H1 (cell line): Measurements from ENCODE around the gene CCL25. TPM values are rescaled to one million over a fixed set of nuclear protein-coding genes. Genes with fewer than 3 reads are reported as not detected.

Source experiments
- EP300 ChIP-seq, 2 experiments: IDR thresholded peaks; 1 replicate in 1 of 2; 2 replicates in 1 of 2; pipeline ENCODE4 v1.6.1; 2011 to 2012; ENCODE audit warnings: low read depth in 2 of 2, low read length in 2 of 2, mild to moderate bottlenecking in 2 of 2, borderline replicate concordance in 1 of 2, inconsistent platforms in 1 of 2, moderate library complexity in 1 of 2
- SP4 ChIP-seq: IDR thresholded peaks from 2 replicates; pipeline ENCODE4 v1.6.1; 2012; ENCODE audit warnings: low read length, inconsistent platforms
- TAF1 ChIP-seq: IDR thresholded peaks from 2 replicates; pipeline ENCODE4 v1.6.1; 2011; ENCODE audit warnings: mild to moderate bottlenecking, low read depth, low read length
- YY1 ChIP-seq: IDR thresholded peaks from 2 replicates; pipeline ENCODE4 v1.6.1; 2011; ENCODE audit warnings: low read depth, mild to moderate bottlenecking, low read length
- polyA plus RNA-seq, 7 experiments: library from polyadenylated mRNA; depleted of rRNA in 3 of 7; stranded (reverse) in 5 of 7; unstranded in 2 of 7; fragments of >200 nt in 5 of 7; fragments of 200-250 nt in 2 of 7; gene quantifications; 1 replicate in 5 of 7; 2 replicates in 1 of 7; 4 replicates in 1 of 7; pipeline versions ENCODE4 v1.2.1 to v1.2.3, GENCODE V29; 2011 to 2013; ENCODE audit warnings: missing spikeins in 2 of 7, mixed read lengths in 2 of 7
- total RNA-seq: library from RNA; stranded (reverse); fragmentation: NEBNext Ultra II Directional; extraction: Animal tissue kit (Norgen Biotek cat#: 25700); gene quantifications from 2 replicates; pipeline ENCODE4 v1.2.1, GENCODE V29; 2021
- TF ChIP-seq, protein P1 (sequence below), 3 experiments: IDR thresholded peaks; 1 replicate in 2 of 3; 2 replicates in 1 of 3; pipeline versions ENCODE4 v1.5.1 to v1.6.1; 2011; ENCODE audit warnings: low read length in 3 of 3, mild to moderate bottlenecking in 3 of 3, inconsistent platforms in 2 of 3, low read depth in 1 of 3, moderate library complexity in 1 of 3; ENCODE audit not compliant: insufficient read depth in 1 of 3; ENCODE audit errors: control extremely low read depth in 1 of 3
- TF ChIP-seq, protein P2 (sequence below): fragments of 300-600 bp; sonication (generic); IDR thresholded peaks from 2 replicates; pipeline ENCODE4 v1.7.1; 2012; ENCODE audit warnings: low read length, moderate library complexity, mild to moderate bottlenecking, inconsistent platforms; ENCODE audit not compliant: insufficient replicate concordance
- TF ChIP-seq, protein P3 (sequence below): IDR thresholded peaks from 2 replicates; pipeline ENCODE4 v1.6.1; 2011; ENCODE audit warnings: low read length, improper control_type of control experiment

The CCL25 gene
- total and polyA plus RNA-seq, 2 of the 8 experiments (the other 6 are each of a cell fraction or from before 2014, with no cell fraction given) = 0.59 TPM; not detected in 1

DNA sequence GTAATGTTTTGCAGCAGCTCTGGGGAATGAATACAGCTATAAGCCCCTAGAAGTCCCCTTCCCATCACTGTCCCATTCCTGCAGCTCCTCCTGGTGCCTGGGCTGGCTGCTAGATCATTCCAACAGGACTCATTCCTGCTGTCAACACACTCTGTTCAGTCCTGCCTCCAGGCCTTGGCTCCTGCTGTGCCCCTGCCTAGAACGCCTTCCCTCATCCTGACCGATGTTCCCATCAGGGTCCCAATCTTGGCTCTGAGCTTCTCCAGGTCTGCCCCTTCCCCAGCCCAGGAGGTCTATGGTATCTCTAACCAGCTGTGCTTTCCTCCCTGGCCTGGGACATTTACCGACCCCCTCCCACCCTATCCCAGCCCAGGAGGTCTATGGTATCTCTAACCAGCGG, 48.8 kb downstream of the CCL25 start (continued):
- TF ChIP-seq, protein P1, sequence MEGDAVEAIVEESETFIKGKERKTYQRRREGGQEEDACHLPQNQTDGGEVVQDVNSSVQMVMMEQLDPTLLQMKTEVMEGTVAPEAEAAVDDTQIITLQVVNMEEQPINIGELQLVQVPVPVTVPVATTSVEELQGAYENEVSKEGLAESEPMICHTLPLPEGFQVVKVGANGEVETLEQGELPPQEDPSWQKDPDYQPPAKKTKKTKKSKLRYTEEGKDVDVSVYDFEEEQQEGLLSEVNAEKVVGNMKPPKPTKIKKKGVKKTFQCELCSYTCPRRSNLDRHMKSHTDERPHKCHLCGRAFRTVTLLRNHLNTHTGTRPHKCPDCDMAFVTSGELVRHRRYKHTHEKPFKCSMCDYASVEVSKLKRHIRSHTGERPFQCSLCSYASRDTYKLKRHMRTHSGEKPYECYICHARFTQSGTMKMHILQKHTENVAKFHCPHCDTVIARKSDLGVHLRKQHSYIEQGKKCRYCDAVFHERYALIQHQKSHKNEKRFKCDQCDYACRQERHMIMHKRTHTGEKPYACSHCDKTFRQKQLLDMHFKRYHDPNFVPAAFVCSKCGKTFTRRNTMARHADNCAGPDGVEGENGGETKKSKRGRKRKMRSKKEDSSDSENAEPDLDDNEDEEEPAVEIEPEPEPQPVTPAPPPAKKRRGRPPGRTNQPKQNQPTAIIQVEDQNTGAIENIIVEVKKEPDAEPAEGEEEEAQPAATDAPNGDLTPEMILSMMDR (IDR thresholded peaks at IDR 0.05; ENCODE audit: control extremely low read depth in 1 of 3, insufficient read depth in 1 of 3, low read depth in 1 of 3, low read length in 3 of 3) = no peak
- TF ChIP-seq YY1 (no peak), EP300 (IDR thresholded peaks at IDR 0.05; ENCODE audit: borderline replicate concordance in 1 of 2, low read depth in 2 of 2, low read length in 2 of 2) (no peak), SP4 (no peak), TAF1 (no peak)
- TF ChIP-seq, protein P2, sequence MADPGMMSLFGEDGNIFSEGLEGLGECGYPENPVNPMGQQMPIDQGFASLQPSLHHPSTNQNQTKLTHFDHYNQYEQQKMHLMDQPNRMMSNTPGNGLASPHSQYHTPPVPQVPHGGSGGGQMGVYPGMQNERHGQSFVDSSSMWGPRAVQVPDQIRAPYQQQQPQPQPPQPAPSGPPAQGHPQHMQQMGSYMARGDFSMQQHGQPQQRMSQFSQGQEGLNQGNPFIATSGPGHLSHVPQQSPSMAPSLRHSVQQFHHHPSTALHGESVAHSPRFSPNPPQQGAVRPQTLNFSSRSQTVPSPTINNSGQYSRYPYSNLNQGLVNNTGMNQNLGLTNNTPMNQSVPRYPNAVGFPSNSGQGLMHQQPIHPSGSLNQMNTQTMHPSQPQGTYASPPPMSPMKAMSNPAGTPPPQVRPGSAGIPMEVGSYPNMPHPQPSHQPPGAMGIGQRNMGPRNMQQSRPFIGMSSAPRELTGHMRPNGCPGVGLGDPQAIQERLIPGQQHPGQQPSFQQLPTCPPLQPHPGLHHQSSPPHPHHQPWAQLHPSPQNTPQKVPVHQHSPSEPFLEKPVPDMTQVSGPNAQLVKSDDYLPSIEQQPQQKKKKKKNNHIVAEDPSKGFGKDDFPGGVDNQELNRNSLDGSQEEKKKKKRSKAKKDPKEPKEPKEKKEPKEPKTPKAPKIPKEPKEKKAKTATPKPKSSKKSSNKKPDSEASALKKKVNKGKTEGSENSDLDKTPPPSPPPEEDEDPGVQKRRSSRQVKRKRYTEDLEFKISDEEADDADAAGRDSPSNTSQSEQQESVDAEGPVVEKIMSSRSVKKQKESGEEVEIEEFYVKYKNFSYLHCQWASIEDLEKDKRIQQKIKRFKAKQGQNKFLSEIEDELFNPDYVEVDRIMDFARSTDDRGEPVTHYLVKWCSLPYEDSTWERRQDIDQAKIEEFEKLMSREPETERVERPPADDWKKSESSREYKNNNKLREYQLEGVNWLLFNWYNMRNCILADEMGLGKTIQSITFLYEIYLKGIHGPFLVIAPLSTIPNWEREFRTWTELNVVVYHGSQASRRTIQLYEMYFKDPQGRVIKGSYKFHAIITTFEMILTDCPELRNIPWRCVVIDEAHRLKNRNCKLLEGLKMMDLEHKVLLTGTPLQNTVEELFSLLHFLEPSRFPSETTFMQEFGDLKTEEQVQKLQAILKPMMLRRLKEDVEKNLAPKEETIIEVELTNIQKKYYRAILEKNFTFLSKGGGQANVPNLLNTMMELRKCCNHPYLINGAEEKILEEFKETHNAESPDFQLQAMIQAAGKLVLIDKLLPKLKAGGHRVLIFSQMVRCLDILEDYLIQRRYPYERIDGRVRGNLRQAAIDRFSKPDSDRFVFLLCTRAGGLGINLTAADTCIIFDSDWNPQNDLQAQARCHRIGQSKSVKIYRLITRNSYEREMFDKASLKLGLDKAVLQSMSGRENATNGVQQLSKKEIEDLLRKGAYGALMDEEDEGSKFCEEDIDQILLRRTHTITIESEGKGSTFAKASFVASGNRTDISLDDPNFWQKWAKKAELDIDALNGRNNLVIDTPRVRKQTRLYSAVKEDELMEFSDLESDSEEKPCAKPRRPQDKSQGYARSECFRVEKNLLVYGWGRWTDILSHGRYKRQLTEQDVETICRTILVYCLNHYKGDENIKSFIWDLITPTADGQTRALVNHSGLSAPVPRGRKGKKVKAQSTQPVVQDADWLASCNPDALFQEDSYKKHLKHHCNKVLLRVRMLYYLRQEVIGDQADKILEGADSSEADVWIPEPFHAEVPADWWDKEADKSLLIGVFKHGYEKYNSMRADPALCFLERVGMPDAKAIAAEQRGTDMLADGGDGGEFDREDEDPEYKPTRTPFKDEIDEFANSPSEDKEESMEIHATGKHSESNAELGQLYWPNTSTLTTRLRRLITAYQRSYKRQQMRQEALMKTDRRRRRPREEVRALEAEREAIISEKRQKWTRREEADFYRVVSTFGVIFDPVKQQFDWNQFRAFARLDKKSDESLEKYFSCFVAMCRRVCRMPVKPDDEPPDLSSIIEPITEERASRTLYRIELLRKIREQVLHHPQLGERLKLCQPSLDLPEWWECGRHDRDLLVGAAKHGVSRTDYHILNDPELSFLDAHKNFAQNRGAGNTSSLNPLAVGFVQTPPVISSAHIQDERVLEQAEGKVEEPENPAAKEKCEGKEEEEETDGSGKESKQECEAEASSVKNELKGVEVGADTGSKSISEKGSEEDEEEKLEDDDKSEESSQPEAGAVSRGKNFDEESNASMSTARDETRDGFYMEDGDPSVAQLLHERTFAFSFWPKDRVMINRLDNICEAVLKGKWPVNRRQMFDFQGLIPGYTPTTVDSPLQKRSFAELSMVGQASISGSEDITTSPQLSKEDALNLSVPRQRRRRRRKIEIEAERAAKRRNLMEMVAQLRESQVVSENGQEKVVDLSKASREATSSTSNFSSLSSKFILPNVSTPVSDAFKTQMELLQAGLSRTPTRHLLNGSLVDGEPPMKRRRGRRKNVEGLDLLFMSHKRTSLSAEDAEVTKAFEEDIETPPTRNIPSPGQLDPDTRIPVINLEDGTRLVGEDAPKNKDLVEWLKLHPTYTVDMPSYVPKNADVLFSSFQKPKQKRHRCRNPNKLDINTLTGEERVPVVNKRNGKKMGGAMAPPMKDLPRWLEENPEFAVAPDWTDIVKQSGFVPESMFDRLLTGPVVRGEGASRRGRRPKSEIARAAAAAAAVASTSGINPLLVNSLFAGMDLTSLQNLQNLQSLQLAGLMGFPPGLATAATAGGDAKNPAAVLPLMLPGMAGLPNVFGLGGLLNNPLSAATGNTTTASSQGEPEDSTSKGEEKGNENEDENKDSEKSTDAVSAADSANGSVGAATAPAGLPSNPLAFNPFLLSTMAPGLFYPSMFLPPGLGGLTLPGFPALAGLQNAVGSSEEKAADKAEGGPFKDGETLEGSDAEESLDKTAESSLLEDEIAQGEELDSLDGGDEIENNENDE = no peak
- TF ChIP-seq, protein P3, sequence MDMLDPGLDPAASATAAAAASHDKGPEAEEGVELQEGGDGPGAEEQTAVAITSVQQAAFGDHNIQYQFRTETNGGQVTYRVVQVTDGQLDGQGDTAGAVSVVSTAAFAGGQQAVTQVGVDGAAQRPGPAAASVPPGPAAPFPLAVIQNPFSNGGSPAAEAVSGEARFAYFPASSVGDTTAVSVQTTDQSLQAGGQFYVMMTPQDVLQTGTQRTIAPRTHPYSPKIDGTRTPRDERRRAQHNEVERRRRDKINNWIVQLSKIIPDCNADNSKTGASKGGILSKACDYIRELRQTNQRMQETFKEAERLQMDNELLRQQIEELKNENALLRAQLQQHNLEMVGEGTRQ = no peak
- TF ChIP-seq, all 59 proteins: peak for 0
